ENCODE data around the gene RNGTT. TPM values are rescaled to one million over a fixed set of nuclear protein-coding genes. Genes with fewer than 3 reads are reported as not detected.
A peak's percentile ranks its signal among the peaks of the same experiment; 100 is the strongest.

The RNGTT gene
- total and polyA plus RNA-seq, 2 experiments from 2014 or later: 7.4 to 15.6 TPM

DNA sequence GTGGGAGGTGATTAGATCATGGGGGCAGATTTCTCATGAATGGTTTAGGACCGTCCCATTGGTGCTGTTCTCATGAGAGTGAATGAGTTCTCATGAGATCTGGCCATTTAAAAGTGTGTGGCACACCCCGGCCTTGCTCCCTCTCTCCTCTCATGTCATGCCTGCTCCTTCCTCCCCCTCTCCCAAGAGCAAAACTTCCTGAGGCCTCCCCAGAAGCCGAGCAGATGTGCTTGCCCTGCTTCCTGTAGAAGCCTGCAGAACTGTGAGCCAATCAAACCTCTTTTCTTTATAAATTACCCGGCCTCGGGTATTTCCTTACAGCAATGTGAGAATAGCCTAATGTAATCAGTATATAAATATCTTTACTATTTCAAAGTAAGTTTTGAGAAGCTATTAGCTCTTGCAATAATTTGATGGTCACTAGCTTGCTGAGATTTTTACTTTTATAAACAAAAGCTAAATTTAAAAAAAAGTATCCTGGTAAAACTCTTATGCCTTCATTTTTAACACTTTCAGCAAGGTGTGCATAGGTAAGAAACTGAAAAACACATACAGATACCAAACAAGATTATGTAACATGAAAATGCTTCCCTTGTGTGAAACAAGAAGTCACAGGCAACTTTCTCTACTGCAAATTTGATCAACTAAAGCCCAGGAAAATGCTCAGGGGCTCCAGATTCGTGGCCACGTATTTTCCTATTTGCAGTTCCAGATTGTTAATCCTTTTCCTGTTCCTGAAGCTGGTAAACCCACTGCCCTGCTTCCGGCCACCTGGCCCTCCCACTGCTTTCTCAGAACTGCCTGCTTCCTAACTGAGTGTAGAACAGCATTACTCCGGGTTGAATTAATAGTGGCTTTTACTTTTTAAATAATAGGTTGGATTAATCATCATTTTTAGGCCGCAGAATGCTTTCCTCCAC is 402.1 kb downstream of the RNGTT start:
- no peak for DNase-seq (ENCODE audit: low spot score)
- Histone ChIP-seq H3K27me3 (no peaks in the 10 kb centered on the region), H3K4me2 (no peak overlapping the region), H3K79me2 (no peaks in the 10 kb centered on the region), H3K9me2 (replicated peaks; ENCODE audit: insufficient read depth) (no peaks in the 10 kb centered on the region), H3K4me1 (ENCODE audit: insufficient read depth) (no peaks in the 10 kb centered on the region), H3K27ac (peak overlapping the region; percentile 35), H4K20me1 (ENCODE audit: insufficient read depth, poor library complexity, severe bottlenecking) (no peaks in the 10 kb centered on the region), H3K4me3 (no peak overlapping the region), H2AFZ (peak overlapping the region; percentile 8), H3K36me3 (replicated peaks; ENCODE audit: insufficient read depth, low read depth) (no peaks in the 10 kb centered on the region), H3K9me3 (ENCODE audit: low read depth) (no peaks in the 10 kb centered on the region)
- 65% methylated on average over 10 of the region's 10 CpGs for WGBS (ENCODE audit: low lambda C conversion rate, missing lambda C conversion rate)
- no peak for TF ChIP-seq EZH2 (IDR thresholded peaks at IDR 0.05; ENCODE audit: borderline replicate concordance)
- TF ChIP-seq, protein P1, sequence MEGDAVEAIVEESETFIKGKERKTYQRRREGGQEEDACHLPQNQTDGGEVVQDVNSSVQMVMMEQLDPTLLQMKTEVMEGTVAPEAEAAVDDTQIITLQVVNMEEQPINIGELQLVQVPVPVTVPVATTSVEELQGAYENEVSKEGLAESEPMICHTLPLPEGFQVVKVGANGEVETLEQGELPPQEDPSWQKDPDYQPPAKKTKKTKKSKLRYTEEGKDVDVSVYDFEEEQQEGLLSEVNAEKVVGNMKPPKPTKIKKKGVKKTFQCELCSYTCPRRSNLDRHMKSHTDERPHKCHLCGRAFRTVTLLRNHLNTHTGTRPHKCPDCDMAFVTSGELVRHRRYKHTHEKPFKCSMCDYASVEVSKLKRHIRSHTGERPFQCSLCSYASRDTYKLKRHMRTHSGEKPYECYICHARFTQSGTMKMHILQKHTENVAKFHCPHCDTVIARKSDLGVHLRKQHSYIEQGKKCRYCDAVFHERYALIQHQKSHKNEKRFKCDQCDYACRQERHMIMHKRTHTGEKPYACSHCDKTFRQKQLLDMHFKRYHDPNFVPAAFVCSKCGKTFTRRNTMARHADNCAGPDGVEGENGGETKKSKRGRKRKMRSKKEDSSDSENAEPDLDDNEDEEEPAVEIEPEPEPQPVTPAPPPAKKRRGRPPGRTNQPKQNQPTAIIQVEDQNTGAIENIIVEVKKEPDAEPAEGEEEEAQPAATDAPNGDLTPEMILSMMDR (IDR thresholded peaks at IDR 0.05; ENCODE audit: poor library complexity): no peak
- no peak for TF ChIP-seq EZH2phosphoT487 (IDR thresholded peaks at IDR 0.05; ENCODE audit: low read depth, severe bottlenecking, unreplicated experiment)

Small RNA genes lying within 50 kb of the gene (small RNA-seq; reads per million reads assigned to genes)
- not detected for gene AL079342.1
- gene RF00045: not detected

Other genes with a start within 250 kb of the RNGTT start
- gene PNRC1, start 117.1 kb upstream of the RNGTT start, total RNA-seq: 159 and 181 TPM in 2 replicates
- 226 and 234 TPM in 2 replicates for gene PNRC1, start 117.1 kb upstream of the RNGTT start, polyA plus RNA-seq
- gene SRSF12, start 154.5 kb upstream of the RNGTT start, total RNA-seq: 5.7 and 7.3 TPM in 2 replicates
- 5.6 and 7.6 TPM in 2 replicates for gene SRSF12, start 154.5 kb upstream of the RNGTT start, polyA plus RNA-seq
- 20.8 and 25.3 TPM in 2 replicates for gene PM20D2, start 182.4 kb upstream of the RNGTT start, total RNA-seq
- 8.7 and 9.5 TPM in 2 replicates for gene PM20D2, start 182.4 kb upstream of the RNGTT start, polyA plus RNA-seq

All from hepatocyte (in vitro differentiated cells).